Fibroblast of villous mesenchyme (primary cell): ENCODE data around the gene TAS1R2. TPM values are rescaled to one million over a fixed set of nuclear protein-coding genes. Genes with fewer than 3 reads are reported as not detected.

Experiments
- DNase-seq: peaks from one replicate; pipeline ENCODE4 v3.0.0-alpha.2; 2010; ENCODE audit warnings: low read depth
- H3K4me3 ChIP-seq: 2 replicates; pipeline ENCODE4 v1.5.1; 2011; ENCODE audit warnings: low read depth, mild to moderate bottlenecking, low read length
- CTCF ChIP-seq: IDR thresholded peaks from 2 replicates; pipeline ENCODE4 v1.5.1; 2012; ENCODE audit warnings: low read depth, mild to moderate bottlenecking, low read length; ENCODE audit not compliant: insufficient read depth
- total RNA-seq: library from RNA; depleted of rRNA; stranded (reverse); fragments of >200 nt; gene quantifications from 2 replicates; pipeline ENCODE4 v1.2.3, GENCODE V29; 2012

Gene TAS1R2
- total RNA-seq, 1 donor = not detected

- no peak for DNase-seq
- no peak for TF ChIP-seq CTCF
- H3K4me3 ChIP-seq = no peak overlapping the region
Observed at GRCh38 chr1:18805150-18805879, 54.1 kb downstream of the TAS1R2 start.

- no peak for TF ChIP-seq CTCF
- no peak for DNase-seq
Observed at GRCh38 chr1:18803851-18804250, 55.6 kb downstream of the TAS1R2 start.

GRCh38 chr1:18803151-18803791 is 56.2 kb downstream of the TAS1R2 start:
- DNase-seq = no peak
- TF ChIP-seq CTCF = no peak
- no peak overlapping the region for H3K4me3 ChIP-seq

More at GRCh38 chr1:18803851-18804250, 55.6 kb downstream of the TAS1R2 start:
- H3K4me3 ChIP-seq = no peak overlapping the region

GRCh38 chr1:18802231-18802630 is 57.2 kb downstream of the TAS1R2 start:
- DNase-seq = no peak
- H3K4me3 ChIP-seq = no peak overlapping the region
- TF ChIP-seq CTCF = no peak

GRCh38 chr1:18800258-18800657 is 59.2 kb downstream of the TAS1R2 start:
- H3K4me3 ChIP-seq = no peak overlapping the region
- TF ChIP-seq CTCF = no peak
- DNase-seq = no peak

GRCh38 chr1:18799454-18799853 is 60.0 kb downstream of the TAS1R2 start:
- DNase-seq = no peak
- H3K4me3 ChIP-seq = no peak overlapping the region
- no peak for TF ChIP-seq CTCF
